ENCODE results near the gene PACRG.

DNA sequence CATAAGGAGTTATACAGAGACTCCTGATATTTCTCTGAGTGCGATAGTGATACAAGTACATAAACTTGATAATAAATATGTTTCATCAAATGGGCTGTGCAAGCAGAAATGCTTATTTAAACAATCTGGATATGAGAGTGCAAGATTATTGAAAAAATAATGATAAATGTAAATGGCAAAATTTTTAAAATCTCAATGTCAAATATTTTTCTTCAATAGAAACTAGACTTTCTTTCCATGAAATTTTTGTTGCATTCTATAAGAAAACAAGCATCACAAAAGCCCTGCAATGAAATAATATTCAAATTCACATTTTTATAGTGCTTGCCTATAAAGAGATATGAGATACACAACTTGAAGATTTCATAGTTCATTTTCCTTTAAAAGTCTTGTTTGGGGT is 2.7 kb downstream of the PACRG start:
- TF ChIP-seq RAD21 (IDR thresholded peaks at IDR 0.05; ENCODE audit: low read depth), result no peak
- TF ChIP-seq TAF1 (IDR thresholded peaks at IDR 0.05; ENCODE audit: low read depth), result no peak
- no peak for TF ChIP-seq CEBPB (IDR thresholded peaks at IDR 0.05)
- TF ChIP-seq EGR1 (IDR thresholded peaks at IDR 0.05), result no peak

Measured in Ishikawa (cell line).